Hepatocyte (in vitro differentiated cells): ENCODE data around the gene PNCK. TPM values are rescaled to one million over a fixed set of nuclear protein-coding genes. Genes with fewer than 3 reads are reported as not detected.

Source experiments
- DNase-seq: peaks from one replicate; pipeline ENCODE4 v3.0.0-alpha.2; 2016; ENCODE audit warnings: low spot score
- H2AFZ ChIP-seq: fragments of 200-600 bp; sonication (generic); 2 replicates; pipeline ENCODE4 v1.6.0; 2016; ENCODE audit warnings: antibody characterized with exemption, mild to moderate bottlenecking
- H3K27ac ChIP-seq: fragments of 200-600 bp; sonication (generic); 2 replicates; pipeline ENCODE4 v1.5.1; 2016; ENCODE audit warnings: mild to moderate bottlenecking
- H3K27me3 ChIP-seq: fragments of 200-600 bp; sonication (generic); 2 replicates; pipeline ENCODE4 v1.6.1; 2016
- H3K36me3 ChIP-seq: fragments of 200-600 bp; sonication (generic); replicated peaks from 2 replicates; pipeline ENCODE4 v1.5.1; 2016; ENCODE audit warnings: low read depth; ENCODE audit not compliant: insufficient read depth
- H3K4me1 ChIP-seq: fragments of 200-600 bp; sonication (generic); 2 replicates; pipeline ENCODE4 v1.5.1; 2016; ENCODE audit warnings: mild to moderate bottlenecking, moderate library complexity; ENCODE audit not compliant: insufficient read depth
- H3K4me2 ChIP-seq: fragments of 200-600 bp; sonication (generic); 2 replicates; pipeline ENCODE4 v1.6.0; 2016
- H3K4me3 ChIP-seq: fragments of 200-600 bp; sonication (generic); 2 replicates; pipeline ENCODE4 v1.5.1; 2016; ENCODE audit warnings: mild to moderate bottlenecking
- H3K79me2 ChIP-seq: fragments of 200-600 bp; sonication (generic); 2 replicates; pipeline ENCODE4 v1.6.0; 2017; ENCODE audit warnings: mild to moderate bottlenecking
- H3K9me2 ChIP-seq: fragments of 200-600 bp; sonication (generic); replicated peaks from 2 replicates; pipeline ENCODE4 v1.6.0; 2017; ENCODE audit warnings: mild to moderate bottlenecking; ENCODE audit not compliant: insufficient read depth
- H3K9me3 ChIP-seq: fragments of 200-600 bp; sonication (generic); 2 replicates; pipeline ENCODE4 v1.5.1; 2016; ENCODE audit warnings: low read depth, mild to moderate bottlenecking
- H4K20me1 ChIP-seq: fragments of 200-600 bp; sonication (generic); 2 replicates; pipeline ENCODE4 v1.6.0; 2016; ENCODE audit warnings: mild to moderate bottlenecking; ENCODE audit not compliant: insufficient read depth, poor library complexity, severe bottlenecking
- CTCF ChIP-seq: fragments of 200-600 bp; sonication (generic); IDR thresholded peaks from 2 replicates; pipeline ENCODE4 v1.5.1; 2016; ENCODE audit warnings: antibody characterized with exemption, mild to moderate bottlenecking; ENCODE audit not compliant: poor library complexity
- EZH2 ChIP-seq: fragments of 200-600 bp; sonication (generic); IDR thresholded peaks from 2 replicates; pipeline ENCODE4 v1.6.1; 2016; ENCODE audit warnings: antibody characterized with exemption, mild to moderate bottlenecking, borderline replicate concordance
- EZH2phosphoT487 ChIP-seq: fragments of 200-600 bp; sonication (generic); IDR thresholded peaks from one replicate; pipeline ENCODE4 v1.6.1; 2018; ENCODE audit warnings: antibody characterized with exemption, mild to moderate bottlenecking, low read depth, moderate library complexity; ENCODE audit not compliant: unreplicated experiment, severe bottlenecking
- WGBS: methylation state at CpG from one replicate; pipeline ENCODE4 v1.1.6; 2016; ENCODE audit warnings: low lambda C conversion rate; ENCODE audit errors: missing lambda C conversion rate; 5-methylcytosine and 5-hydroxymethylcytosine counted together
- polyA plus RNA-seq: library from polyadenylated mRNA; unstranded; fragments of >200 nt; fragmentation: Nextera tagmentation; extraction: Ambion mirVana; gene quantifications from 2 replicates; pipeline ENCODE4 v1.2.1, GENCODE V29; 2016
- total RNA-seq: library from RNA; depleted of rRNA; stranded (reverse); fragments of >200 nt; gene quantifications from 2 replicates; pipeline ENCODE4 v1.2.3, GENCODE V29; 2014

Gene PNCK
- total and polyA plus RNA-seq, 2 experiments from 2014 or later, result 0.28 to 2.2 TPM

GRCh38 chrX:153704021-153704526 is 30.5 kb upstream of the PNCK start:
- no peak overlapping the region for H3K4me2 ChIP-seq
- H4K20me1 ChIP-seq, result no peaks in the 10 kb centered on the region
- H3K36me3 ChIP-seq, result no peaks in the 10 kb centered on the region
- WGBS, result 90% methylated on average over 18 of the region's 18 CpGs
- H3K27me3 ChIP-seq, result no peaks in the 10 kb centered on the region
- DNase-seq, result no peak
- TF ChIP-seq EZH2 (no peak), CTCF (no peak), EZH2phosphoT487 (no peak)
- no peak overlapping the region for H3K4me3 ChIP-seq
- no peaks in the 10 kb centered on the region for H3K79me2 ChIP-seq
- no peaks in the 10 kb centered on the region for H3K9me3 ChIP-seq
- H3K9me2 ChIP-seq, result no peaks in the 10 kb centered on the region
- H2AFZ ChIP-seq, result no peak overlapping the region
- no peak overlapping the region for H3K27ac ChIP-seq
- H3K4me1 ChIP-seq, result no peaks in the 10 kb centered on the region

GRCh38 chrX:153703036-153703370 is 29.4 kb upstream of the PNCK start:
- no peak overlapping the region for H2AFZ ChIP-seq
- no peaks in the 10 kb centered on the region for H4K20me1 ChIP-seq
- H3K36me3 ChIP-seq, result no peaks in the 10 kb centered on the region

GRCh38 chrX:153702336-153703035 is 28.9 kb upstream of the PNCK start:
- TF ChIP-seq EZH2, result no peak
- TF ChIP-seq CTCF, result no peak
- no peak for TF ChIP-seq EZH2phosphoT487
- H3K36me3 ChIP-seq, result no peaks in the 10 kb centered on the region
- no peak for DNase-seq
- no peak overlapping the region for H3K4me2 ChIP-seq
- H3K4me1 ChIP-seq, result no peaks in the 10 kb centered on the region
- H2AFZ ChIP-seq, result no peak overlapping the region
- no peaks in the 10 kb centered on the region for H3K9me3 ChIP-seq
- H3K27ac ChIP-seq, result no peak overlapping the region
- no peaks in the 10 kb centered on the region for H4K20me1 ChIP-seq
- H3K79me2 ChIP-seq, result no peaks in the 10 kb centered on the region
- H3K4me3 ChIP-seq, result no peak overlapping the region
- no peaks in the 10 kb centered on the region for H3K27me3 ChIP-seq
- WGBS, result 87% methylated on average over 23 of the region's 23 CpGs
- no peaks in the 10 kb centered on the region for H3K9me2 ChIP-seq

More at GRCh38 chrX:153703036-153703370, 29.4 kb upstream of the PNCK start:
- Histone ChIP-seq H3K9me2 (no peaks in the 10 kb centered on the region), H3K4me1 (no peaks in the 10 kb centered on the region), H3K27me3 (no peaks in the 10 kb centered on the region), H3K4me3 (no peak overlapping the region), H3K79me2 (no peaks in the 10 kb centered on the region), H3K27ac (no peak overlapping the region), H3K9me3 (no peaks in the 10 kb centered on the region), H3K4me2 (no peak overlapping the region)
- TF ChIP-seq EZH2, result no peak
- TF ChIP-seq CTCF, result no peak
- TF ChIP-seq EZH2phosphoT487, result no peak
- DNase-seq, result no peak
- WGBS, result 92% methylated on average over 14 of the region's 16 CpGs
